GM18499 (cell line): Measurements from ENCODE around the gene WWTR1.

Source experiments
- ATAC-seq: cut with Tn5 transposase; IDR thresholded peaks from one replicate; pipeline ENCODE4 v1.9.1; 2021; ENCODE audit warnings: moderate number of reproducible peaks; ENCODE audit not compliant: insufficient read depth, unreplicated experiment

Gene WWTR1

DNA sequence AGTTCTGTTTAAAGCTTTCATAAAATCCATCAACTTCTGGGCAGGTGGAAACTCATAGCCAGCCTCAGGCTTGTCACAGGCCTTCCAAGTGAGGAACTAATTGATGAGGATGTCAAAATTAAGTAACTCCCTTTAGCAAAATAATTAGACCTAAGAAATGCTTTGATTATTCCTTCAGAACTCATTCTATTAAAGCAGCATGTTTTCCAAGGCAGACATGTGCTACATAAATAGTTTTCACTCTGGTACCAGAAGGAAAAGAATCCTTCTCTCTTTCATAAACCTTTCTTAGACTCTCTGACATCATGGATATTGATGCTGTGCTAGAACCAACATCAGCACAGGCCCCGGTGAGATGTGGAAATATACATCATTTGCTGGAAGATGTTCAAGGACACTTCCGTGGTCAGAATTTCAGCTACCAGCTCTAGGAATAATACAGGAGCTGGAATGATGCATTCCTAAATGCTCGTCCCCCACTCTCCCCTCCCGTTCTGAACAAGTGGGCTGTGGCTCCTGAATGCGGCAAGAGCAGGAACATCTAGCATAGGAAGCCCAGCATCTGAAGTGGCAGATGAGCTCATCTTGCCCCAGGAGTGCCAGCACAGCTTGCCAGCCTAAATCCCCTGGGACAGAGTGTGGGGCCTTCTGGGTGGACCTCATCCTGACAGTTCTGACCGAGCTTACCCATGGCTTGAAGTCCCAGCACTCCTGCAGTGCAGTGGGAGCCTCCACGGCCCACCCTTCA, 82.4 kb downstream of the WWTR1 start:
- ATAC-seq, result no peak

- ATAC-seq, result no peak
These were observed 84.9 kb downstream of the WWTR1 start for GRCh38 chr3:149572796-149573414.

DNA sequence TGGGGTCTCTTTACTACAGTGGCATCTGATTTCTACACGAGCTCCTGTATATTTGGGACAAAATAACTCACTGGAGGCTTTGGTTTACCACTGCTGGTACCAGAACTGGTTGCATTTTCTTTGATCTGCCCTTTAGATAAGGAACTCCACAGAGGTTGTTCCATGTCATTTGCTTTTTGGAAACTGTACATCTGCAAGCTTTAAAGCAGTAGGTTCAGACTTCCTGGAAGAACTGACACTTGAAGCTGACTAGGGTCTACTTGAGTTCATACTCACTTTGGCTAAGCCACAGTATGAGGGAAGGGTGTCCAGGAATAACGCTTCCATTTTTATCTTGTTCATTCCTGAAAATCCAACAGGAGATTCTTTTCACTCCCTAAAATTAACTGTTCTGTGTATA, 86.4 kb downstream of the WWTR1 start:
- no peak for ATAC-seq

DNA sequence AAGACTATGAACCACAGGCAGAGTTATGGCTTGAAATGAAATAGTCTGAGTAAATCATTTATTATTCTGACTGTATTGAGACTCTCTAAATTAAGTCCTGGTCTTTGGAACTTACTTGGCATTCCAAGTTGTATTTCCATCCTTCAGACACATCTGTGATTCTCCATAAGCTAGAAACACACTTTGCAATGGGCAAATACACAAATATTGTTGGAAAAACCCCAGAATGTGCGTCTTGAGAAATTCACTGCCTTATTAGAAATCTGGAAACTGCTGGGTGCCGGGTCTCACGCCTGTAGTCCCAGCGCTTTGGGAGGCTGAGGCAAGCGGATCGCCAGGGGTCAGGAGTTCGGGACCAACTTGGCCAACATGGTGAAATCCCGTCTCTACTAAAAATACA, 87.8 kb downstream of the WWTR1 start:
- no peak for ATAC-seq

DNA sequence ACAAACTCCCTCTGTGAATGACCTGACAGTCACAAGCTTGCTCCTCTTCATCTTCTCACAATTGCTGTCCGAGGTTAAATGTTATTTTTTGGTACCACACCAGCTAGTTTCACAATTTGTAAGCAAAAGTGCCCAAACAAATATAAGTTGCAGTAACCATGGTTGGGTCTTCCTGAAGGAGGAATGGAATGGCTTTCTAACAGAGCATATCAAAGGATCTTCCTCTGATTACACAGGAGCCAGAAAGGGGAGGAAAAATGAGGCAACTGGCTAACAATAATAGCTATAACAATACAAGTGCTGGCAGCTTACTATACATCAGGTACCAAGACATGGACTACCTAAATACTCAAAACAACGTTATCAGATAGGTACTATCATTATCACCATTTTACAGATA, 90.4 kb downstream of the WWTR1 start:
- ATAC-seq, result no peak

DNA sequence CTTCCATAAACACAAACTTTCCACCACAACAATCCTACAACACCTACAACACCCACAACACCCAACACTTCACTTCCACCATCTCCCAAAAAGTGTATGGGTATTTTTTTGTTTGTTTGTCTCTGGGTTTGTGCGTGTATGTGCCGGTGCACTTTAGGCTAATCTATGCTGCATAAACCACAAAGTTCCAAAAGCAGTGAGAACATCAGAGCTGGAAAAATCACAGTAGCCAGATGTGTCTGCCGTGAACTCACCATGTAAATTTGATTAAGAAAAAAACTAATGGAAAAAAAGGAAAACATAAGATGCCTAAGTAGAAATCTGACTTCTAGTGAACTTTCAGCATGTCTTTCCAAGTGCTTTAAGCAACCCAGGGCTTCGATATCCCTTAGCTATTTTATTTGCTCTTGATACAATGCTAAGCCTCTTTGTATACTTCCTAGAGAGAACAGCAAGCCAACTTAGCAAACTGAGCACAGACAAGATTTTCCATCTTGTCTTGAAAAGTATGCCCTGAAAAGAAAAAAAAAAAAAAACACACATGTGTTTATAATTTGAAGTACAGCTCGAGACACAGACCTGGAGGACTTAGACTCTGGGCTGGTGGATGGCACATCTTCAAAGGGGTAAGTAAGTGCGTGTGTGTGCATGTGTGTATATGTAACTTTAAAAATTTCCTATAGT, 91.4 kb downstream of the WWTR1 start:
- ATAC-seq, result no peak

GRCh38 chr3:149564079-149564478, 93.7 kb downstream of the WWTR1 start:
- no peak for ATAC-seq

DNA sequence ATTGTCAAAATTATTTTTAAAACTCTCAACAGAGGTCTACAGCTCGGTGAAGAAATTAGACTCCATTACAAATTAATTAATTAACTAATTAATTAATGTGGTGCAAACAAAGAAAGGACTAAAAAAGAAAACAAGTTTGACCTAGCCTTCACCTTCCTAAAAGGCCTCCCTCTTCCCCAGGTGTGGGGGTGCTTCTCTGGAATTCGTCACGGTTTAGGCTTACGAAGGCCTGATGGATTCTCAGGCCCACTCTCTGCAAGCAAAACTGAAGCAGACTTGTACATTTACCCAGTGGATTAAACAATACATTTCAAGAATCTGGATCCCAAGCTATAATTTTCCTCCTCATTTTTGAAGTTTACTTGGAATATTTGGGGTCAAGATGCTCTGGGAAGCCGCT, 94.7 kb downstream of the WWTR1 start:
- no peak for ATAC-seq

DNA sequence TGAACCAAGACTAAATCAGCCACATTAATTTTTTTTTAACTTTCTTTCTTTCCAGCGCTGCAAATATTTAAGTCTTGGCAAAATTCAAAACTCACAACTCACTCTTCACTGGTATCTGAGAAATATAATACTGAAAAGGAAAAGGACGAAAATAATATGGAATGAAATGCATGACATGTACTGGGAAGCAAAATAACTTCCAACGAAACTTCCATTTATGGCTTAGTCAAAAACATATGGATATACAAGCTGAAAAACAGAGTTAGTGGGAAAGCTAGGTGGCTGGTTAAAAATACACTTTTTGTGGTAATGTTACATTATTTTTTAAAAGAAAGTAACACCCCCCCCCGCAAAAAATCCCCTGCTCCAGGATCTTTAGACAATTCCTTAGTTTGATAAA, 97.2 kb downstream of the WWTR1 start:
- no peak for ATAC-seq

- ATAC-seq, result no peak
These were observed 97.8 kb downstream of the WWTR1 start for GRCh38 chr3:149560001-149560400.

DNA sequence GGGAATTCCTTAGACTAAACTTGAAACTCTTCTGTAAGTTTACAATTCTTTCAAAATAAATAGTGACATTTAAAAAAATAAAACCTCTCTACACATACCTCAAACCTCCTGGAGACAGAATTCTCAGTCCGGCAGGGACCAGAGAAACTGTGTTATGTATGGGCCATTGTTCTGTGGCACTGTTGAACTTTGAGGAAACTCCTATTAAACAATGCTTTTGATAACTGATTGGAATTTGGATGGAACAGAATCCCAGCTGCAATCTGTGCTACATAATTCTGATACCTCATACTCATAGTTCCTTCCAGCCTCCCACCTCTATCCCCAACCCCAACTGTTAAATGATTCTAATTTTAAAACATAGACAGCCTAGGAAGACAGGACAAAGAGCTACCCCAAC, 98.3 kb downstream of the WWTR1 start:
- no peak for ATAC-seq

DNA sequence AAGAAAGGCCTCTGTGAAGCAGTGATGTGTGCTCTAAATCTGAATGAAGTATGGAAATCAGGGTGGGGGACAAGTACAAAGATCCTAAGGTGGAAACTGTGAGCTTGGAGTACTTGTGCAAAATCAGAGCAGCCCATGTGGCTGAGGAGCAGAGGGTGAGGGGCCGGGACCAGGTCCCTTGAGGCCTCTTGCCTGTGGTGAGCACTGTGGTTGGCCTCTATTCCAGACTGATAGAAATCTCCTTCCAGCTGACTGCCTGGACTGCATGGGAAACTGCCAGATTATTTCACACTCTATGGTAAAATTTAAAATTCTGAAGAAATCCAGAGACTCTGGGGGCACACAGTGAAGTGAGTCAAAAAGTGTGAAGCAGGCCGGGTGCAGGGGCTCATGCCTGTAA, 101.9 kb downstream of the WWTR1 start:
- ATAC-seq, result no peak

- ATAC-seq, result no peak
These were observed 103.0 kb downstream of the WWTR1 start for GRCh38 chr3:149554826-149555225.

DNA sequence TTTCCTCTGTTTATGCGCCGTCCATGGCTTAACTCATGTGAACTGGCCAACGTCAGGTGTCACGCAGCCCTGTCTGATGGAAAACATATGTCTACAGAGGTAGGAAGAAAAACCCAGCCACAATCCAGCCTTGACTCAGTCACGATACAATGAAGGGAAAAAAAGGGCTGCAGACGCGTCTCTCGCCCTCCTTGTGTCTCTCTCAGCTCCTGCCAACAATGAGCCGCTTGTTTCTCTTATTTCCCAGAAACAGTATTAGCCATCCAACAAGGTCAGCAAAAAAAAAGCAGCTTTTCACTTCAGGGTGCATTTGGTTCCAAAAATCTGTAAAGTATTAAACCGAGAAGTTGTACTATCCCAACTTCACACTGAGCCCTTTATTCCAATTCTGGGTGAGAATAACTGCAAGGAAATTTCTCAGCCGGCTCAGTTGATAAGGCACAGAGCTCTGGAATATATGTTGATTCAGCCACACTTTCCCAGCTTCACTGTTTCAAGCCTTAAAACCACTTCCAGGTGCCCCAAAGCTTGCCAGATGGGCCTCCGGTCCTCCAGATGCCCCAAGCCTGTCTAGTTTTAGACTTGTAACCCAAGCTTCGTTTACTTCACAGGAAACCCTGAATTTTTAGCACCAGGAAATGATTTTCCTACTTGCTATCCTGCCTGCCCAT, 103.9 kb downstream of the WWTR1 start:
- ATAC-seq, result no peak

DNA sequence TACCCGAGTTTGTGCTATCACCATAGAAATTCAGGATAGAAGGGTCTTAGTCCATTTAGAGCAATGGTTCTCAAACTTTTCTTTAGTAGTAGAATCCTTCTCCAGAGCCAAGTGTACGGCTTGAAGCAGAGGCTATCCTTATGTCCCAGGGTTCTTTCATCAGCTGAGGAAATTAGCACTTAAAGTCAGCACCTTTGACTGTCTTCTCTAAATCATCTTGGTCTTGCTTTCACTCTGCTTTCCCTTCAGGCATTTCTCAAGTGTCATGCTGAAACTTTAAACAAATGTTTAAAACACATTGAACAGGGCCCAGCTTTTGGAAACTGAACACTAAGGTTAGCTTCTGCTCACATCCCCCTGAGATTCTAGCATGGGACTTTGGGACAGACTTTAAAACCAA, 105.1 kb downstream of the WWTR1 start:
- no peak for ATAC-seq

- ATAC-seq, result no peak
These were observed 106.3 kb downstream of the WWTR1 start for GRCh38 chr3:149551500-149551899.

- ATAC-seq, result no peak
These were observed 109.2 kb downstream of the WWTR1 start for GRCh38 chr3:149548669-149549065.

DNA sequence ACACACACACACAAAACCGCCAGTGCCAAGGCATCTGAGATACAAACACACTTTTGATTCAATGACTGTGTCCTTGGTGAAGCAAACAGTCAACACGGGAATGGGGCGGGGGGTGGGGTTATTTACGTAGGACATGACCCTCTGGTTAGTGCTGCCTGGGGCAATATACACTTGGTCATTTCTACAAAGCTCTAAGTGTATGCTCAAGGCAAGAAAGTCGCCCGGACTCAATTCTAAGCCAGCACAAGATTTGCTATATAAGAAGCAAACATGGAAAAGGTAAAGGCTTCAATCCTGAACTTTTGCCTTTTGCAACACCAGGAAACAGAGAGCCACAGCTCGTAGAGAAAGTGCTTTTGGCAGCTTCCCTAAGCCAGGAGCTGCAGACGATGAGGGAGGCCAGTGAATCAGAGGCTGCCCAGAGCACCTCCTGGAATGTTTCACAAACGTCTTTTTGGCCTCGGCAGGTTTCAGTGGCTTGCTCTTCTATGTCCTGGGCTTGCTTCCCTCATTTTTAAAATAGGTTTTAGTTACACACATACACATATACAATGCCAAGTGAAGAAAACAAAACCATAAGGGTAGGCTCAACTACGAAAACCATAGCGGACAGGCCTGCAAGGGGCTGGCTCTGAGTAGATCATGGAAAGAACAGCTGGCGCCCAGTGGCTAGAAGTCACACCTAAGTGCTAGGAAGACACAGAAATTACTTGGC, 109.7 kb downstream of the WWTR1 start:
- no peak for ATAC-seq

DNA sequence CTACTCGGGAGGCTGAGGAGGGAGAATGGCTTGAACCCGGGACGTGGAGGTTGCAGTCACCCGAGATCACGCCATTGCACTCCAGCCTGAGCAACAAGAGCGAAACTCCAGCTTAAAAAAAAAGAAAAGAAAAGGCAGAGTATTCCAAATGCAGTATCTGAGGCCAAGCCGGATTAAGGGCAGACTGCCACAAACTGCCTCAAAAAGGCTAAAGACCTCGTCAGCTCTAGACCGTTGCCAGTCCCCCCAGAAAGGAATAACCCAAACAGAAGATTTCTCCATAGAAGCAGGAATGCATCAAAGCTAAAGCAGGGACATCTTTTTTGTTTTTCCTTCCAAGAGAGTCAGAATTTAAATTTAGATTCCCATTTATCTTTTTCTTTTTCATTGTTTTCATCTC, 110.4 kb downstream of the WWTR1 start:
- ATAC-seq, result no peak

DNA sequence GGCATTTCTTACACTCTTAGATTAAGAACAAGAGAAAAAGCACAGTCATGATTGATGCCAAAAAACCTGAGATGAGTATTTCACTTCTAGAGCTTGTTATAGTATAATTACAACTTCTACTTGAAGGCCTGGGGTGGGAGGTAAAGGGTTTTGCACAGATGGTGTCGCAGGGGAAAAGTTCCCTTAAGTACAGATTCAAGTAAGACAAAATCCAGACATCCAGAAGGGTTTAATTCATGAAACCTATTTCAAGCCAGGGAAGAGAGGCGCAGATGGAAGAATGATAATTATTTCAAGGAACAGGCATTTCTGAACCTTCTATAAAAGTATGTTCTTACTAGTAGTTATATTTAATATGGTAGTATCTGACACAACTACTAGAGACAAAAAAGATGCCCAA, 112.8 kb downstream of the WWTR1 start:
- no peak for ATAC-seq
